T47D (cell line): ENCODE results near the gene SLC44A3.

Experiments
- DNase-seq, 2 experiments: peaks; one replicate each; pipeline versions ENCODE4 v3.0.0 to v3.0.0-alpha.2; 2011 to 2012; ENCODE audit warnings: low read depth in 1 of 2, low spot score in 1 of 2
- JUND ChIP-seq: IDR thresholded peaks from 2 replicates; pipeline ENCODE4 v1.6.1; 2012; ENCODE audit warnings: low read depth
- in situ Hi-C: cut with HindIII; loops from 2 replicates; pipeline ENCODE4 v1.10.0; 2016; ENCODE audit warnings: low sequenced_read_pairs, low pct_unique_long_range_greater_than_20kb

SLC44A3 gene

DNA sequence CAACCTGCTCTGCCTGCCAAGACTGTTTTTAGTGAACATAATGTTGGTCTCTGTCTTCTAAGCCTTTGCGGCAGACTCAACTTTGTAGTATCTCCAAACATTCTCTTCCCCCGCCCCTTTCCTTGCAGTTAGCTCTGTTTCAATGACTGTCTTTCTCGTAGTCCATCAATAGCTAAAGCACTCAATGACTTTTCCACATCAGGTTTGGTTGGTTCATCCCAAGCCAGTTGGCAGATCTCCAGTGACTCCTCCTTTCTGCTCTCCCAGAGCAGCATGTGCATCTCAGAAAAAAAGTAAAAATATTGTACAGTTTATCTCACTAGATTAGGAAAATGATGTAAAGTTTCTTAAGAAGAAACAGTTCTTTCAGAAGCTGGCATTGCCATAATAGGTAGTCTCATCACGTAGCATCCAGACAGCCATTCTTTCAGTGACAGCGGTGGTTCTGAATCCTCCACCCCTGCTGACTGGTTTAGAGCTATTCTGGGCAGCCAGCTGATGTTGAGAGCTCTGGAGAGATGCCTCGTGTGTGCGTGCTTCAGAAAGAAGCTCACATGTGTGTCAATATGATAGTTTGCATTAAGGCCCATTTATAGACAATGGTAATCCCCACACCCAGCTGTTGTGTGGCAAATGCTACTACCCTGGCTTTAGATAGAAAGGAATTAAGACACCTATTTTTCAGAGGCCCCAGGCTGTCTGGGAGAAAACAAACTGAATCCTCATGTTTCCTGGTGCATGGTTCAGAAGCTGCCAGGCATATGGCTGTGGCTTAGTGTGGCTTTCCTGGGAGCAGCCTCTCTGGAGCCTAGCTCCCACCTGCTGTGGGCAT lies 53.6 kb downstream of the SLC44A3 start:
- in situ Hi-C loops = no loop called here
- no peak for TF ChIP-seq JUND
- DNase-seq = no peak

GRCh38 chr1:94874423-94874822 lies 54.3 kb downstream of the SLC44A3 start:
- in situ Hi-C loops = no loop called here
- TF ChIP-seq JUND = no peak
- DNase-seq = no peak

GRCh38 chr1:94875794-94876193 lies 55.6 kb downstream of the SLC44A3 start:
- no peak for DNase-seq
- no peak for TF ChIP-seq JUND
- in situ Hi-C loops = no loop called here

DNA sequence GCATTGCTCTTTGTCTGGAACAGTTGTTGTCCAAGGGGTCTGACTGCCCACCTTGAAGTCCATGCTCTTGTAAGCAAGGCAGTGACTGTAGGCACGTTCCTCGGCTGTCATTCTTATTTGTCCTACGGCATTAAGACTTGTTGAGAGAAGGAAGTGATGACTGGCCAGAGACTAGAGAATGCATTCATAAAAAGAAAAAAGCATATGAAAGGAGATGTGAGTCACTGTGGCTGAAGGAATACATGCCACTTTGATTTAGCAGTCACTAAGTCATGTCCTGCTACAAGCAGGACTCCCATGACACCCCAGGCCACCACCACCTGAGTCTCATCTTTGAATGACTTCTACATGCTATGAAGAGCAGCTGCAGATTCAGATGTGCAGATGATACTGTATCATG lies 56.2 kb downstream of the SLC44A3 start:
- in situ Hi-C loops = no loop called here
- no peak for DNase-seq
- no peak for TF ChIP-seq JUND

DNA sequence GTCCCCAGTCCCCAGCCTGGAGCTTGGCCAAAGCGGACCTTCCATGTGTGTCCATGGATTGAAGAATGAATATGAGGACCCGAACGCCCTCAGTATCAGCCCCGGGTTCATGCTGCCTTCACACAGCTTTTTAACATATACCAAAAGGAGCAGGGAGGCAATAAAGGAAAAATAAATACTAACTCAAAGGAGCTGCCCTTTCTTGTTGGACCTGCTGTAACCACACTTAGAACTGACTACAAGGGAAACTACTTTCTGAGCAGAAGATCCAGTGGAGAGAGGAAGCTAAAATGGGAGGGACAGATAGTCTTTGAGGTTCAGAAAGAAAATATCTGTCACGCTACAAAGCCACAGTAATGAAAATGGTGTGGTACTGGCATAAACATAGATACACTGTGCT lies 58.2 kb downstream of the SLC44A3 start:
- peak in 1 of 2 experiments; percentile 43 for DNase-seq
- in situ Hi-C loops = no loop called here
- TF ChIP-seq JUND = no peak

GRCh38 chr1:94883691-94884090 lies 63.5 kb downstream of the SLC44A3 start:
- DNase-seq = peak; percentile 23 to 83
- TF ChIP-seq JUND = no peak
- in situ Hi-C loops = no loop called here

DNA sequence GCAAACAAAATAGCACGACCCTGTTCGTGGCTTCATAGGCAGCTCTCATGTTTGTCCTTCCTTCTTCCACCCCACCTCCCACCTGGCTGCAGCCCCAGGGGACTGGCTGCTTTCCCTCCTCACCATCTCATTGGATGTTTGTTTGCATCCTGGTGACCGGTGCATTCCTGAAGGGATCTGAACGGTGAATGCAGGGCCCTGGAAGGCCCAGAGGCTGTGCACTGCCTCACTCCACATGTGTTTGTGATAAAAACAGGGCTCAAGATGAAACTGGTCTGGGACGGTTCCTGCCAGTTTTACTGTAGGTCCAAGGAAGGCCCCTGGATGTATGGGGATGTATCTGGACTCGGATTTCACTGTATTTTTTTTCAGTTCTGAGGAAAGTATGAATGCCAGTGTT lies 63.9 kb downstream of the SLC44A3 start:
- no peak for TF ChIP-seq JUND
- peak; percentile 52 to 95 for DNase-seq
- in situ Hi-C loops = no loop called here

DNA sequence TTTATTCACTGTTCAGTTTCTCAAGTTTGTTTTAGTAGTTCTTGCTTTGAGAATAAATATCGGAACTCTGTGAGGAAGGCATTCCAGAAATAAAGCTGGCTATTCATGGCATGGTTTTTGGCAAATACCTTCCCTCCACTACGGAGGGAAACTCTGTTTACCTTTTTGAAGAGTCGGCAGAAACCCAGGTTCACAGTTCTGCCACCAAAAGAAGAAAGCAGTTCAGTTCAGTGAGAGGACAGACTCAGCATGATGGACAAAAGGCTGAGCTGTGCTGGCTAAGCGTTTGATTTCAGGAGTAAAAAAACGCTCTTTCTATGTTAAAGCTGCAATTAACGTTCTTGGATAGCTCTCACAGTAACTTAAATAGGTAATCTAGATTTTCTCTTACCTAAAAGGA lies 64.3 kb downstream of the SLC44A3 start:
- in situ Hi-C loops = no loop called here
- TF ChIP-seq JUND = no peak
- no peak for DNase-seq

- no peak for TF ChIP-seq JUND
- in situ Hi-C loops = no loop called here
- no peak for DNase-seq
These were observed 66.2 kb downstream of the SLC44A3 start for GRCh38 chr1:94886361-94886760.

DNA sequence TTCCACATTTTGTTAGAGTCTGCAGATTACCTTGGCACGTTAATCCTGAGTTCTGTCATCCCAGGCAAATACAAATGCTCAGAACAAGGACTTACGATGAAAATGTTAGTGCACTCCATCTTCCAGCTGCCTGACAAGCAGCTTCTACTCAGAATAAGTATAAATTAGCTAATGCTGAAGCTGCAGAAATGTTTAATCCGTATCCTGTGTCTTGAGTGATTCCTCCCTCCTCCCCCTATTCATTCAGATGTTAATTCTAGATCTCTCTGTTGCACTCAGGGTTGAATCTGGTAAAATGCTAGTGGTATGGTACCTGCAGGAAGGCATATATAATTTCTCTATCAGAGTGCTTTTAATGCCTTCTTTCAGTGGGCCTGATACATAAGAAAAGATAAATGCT lies 66.9 kb downstream of the SLC44A3 start:
- TF ChIP-seq JUND = no peak
- in situ Hi-C loops = no loop called here
- no peak for DNase-seq

DNA sequence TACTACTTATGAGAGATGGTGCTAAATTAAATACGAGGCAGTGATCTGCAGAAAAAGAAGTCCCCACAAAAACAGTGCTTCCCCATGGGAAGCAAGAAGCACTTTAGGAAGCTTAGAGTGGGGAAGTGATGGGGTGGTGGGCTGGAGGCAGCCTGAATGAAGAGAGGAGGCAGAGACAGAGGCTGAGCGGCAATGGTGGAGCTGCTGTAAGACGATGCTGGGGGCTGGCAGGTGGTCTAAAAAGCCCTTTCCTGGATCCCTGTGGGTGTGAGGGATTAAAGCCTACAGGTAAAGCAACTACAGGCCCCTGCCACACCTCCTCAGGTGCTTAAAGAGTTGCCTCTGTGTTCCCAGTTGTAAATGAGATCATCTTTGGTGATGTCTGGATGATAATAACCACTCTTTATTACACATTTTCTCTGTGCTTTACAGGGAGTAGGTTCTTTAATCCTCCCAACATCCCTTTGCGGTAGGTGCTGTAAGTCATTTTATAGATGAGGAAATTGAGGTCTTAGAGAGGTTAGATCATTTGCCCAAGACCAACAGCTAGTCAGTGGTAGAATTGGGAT lies 67.5 kb downstream of the SLC44A3 start:
- TF ChIP-seq JUND = no peak
- DNase-seq = no peak
- in situ Hi-C loops = no loop called here

DNA sequence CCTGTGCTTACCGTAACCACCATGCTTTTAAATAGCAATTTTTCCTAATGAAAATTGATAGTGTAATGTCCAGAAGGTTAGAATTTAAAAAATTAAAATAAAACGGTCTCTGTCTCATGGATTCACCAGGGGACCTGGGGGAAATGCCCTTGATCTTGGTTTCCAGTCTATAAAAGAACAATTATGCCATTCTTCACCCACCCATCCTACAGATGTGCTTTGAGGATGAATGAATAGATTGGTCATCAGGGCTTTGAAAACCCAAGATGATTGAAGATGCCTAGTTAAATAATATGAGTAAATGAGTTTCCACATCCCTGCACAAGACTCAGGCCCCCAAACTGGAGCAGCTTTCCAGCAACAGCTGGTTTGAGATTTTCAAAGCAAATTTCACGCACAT lies 68.0 kb downstream of the SLC44A3 start:
- TF ChIP-seq JUND = no peak
- DNase-seq = no peak
- in situ Hi-C loops = no loop called here

GRCh38 chr1:94892604-94893254 lies 72.6 kb downstream of the SLC44A3 start:
- no peak for TF ChIP-seq JUND
- no peak for DNase-seq
- in situ Hi-C loops = no loop called here
